Heart left ventricle (tissue), 16 donors: ENCODE data around the gene ASIC3. TPM values are rescaled to one million over a fixed set of nuclear protein-coding genes. Genes with fewer than 3 reads are reported as not detected.
"Not testable (repeated sequence)": the region's sequence is repeated elsewhere in the genome, so short reads cannot be mapped to it uniquely, and the experiment has no call there.

Experiments used
- ATAC-seq, 4 donors: fragments of 200-7000 bp; cut with Tn5 transposase; one replicate each; pipeline ENCODE4 v1.9.1; 2020 to 2022; ENCODE audit warnings: moderate library complexity in 4 of 4, mild to moderate bottlenecking in 3 of 4, moderate number of reproducible peaks in 1 of 4
- DNase-seq, 5 donors: peaks; one replicate each; pipeline ENCODE4 v3.0.0-alpha.2; 2020
- H3K27ac ChIP-seq, 12 donors: fragments of 200-600 bp; sonication (generic) in 4 of 12; one replicate each; pipeline versions ENCODE4 v1.5.0 to v1.8.0; 2016 to 2022; ENCODE audit warnings: mild to moderate bottlenecking in 2 of 12
- H3K27me3 ChIP-seq, 9 donors: fragments of 200-600 bp; sonication (generic) in 2 of 9; one replicate each; pipeline versions ENCODE4 v1.5.1 to v1.8.0; 2016 to 2022; ENCODE audit warnings: mild to moderate bottlenecking in 3 of 9
- H3K36me3 ChIP-seq, 9 donors: fragments of 200-600 bp; sonication (generic) in 2 of 9; one replicate each; pipeline versions ENCODE4 v1.5.0 to v1.8.0; 2018 to 2022; ENCODE audit warnings: mild to moderate bottlenecking in 2 of 9
- H3K4me1 ChIP-seq, 12 donors: fragments of 200-600 bp; sonication (generic) in 4 of 12; one replicate each; pipeline versions ENCODE4 v1.5.0 to v1.8.0; 2016 to 2022; ENCODE audit warnings: mild to moderate bottlenecking in 3 of 12
- H3K4me3 ChIP-seq, 12 donors: fragments of 200-600 bp; sonication (generic) in 4 of 12; one replicate each; pipeline versions ENCODE4 v1.5.0 to v1.8.0; 2017 to 2022; ENCODE audit warnings: mild to moderate bottlenecking in 9 of 12, moderate library complexity in 4 of 12
- H3K9me3 ChIP-seq, 12 donors: fragments of 200-600 bp; sonication (generic) in 4 of 12; one replicate each; pipeline versions ENCODE4 v1.5.0 to v1.8.0; 2016 to 2022; ENCODE audit warnings: mild to moderate bottlenecking in 1 of 12
- POLR2A ChIP-seq, 2 donors: fragments of 450-650 bp; IDR thresholded peaks; one replicate each; pipeline ENCODE4 v1.6.1; 2017; ENCODE audit warnings: antibody characterized with exemption in 2 of 2, mild to moderate bottlenecking in 2 of 2, moderate library complexity in 2 of 2
- WGBS, 4 donors: extraction: QIAGEN DNeasy Blood & Tissue Kit in 2 of 4; methylation state at CpG; one replicate each; pipeline versions ENCODE4 v1.1.5 to v1.1.7; 2013 to 2018; 5-methylcytosine and 5-hydroxymethylcytosine counted together
- intact Hi-C, 10 donors: fragments of 100-400 bp; cut with DNase I; formaldehyde crosslinking; loops; one replicate each; pipeline versions ENCODE4 v1.11.1 to v1.14.2; 2022
- polyA plus RNA-seq, 2 donors: library from polyadenylated mRNA; stranded (reverse); fragments of 200-250 nt; gene quantifications; one replicate each; pipeline ENCODE4 v1.2.3, GENCODE V29; 2013
- total RNA-seq, 9 donors: library from RNA; depleted of rRNA in 2 of 9; stranded (reverse); fragments of >200 nt in 2 of 9; fragmentation: NEBNext Ultra II Directional in 3 of 9; extraction: Animal tissue kit (Norgen Biotek cat#: 25700) in 3 of 9; gene quantifications; one replicate each; pipeline versions ENCODE4 v1.1.0 to v1.2.4, GENCODE V29; 2016 to 2023
- TF ChIP-seq, protein P1 (sequence below), 12 donors: fragments of 200-600 bp; sonication (generic) in 4 of 12; IDR thresholded peaks; one replicate each; pipeline versions ENCODE4 v1.5.0 to v1.8.0; 2018 to 2022; ENCODE audit warnings: antibody characterized with exemption in 12 of 12, mild to moderate bottlenecking in 5 of 12
- donor health status: ischemic (EF 13 %, LVEDD 7.1; RV severe dilation, severe dysfunction).
- donor health status: healthy with polysubstance abuse.
- donor health status: DM: no; HTN: yes; CAD: no.
- donor health status: DM: no; HTN: no; CAD: no.
- donor health status: ischemic (EF 25% LVEDD 6.9; RV normal size, moderate dysfunction).
- donor health status: ischemic (EF 25% LVEDD 5.7; RV mildly dilated, moderate dysfunction).
- donor health status: healthy.
- donor health status: DM: yes; HTN: yes; CAD: no.
- donor health status: ischemic (EF 35%, LVEDD 5.7; RV mildly dilated, moderate dysfunction).
- donor health status: nonischemic (EF 11% LVEDD 7.7; RV severe dilation, severe dysfunction).
- donor health status: DM: yes; HTN: yes; CAD: no.
- donor health status: PGD.
- donor health status: ischemic (EF 29% LVEDD 5.4; RV normal size, mild dysfunction).
- donor health status: nonischemic (EF 23%, LVEDD 6.1; RV moderate dilation, normal function).

ASIC3 gene
- total and polyA plus RNA-seq, 11 donors = 2.7 to 12.9 (median 4.8) TPM

- TF ChIP-seq, protein P1, sequence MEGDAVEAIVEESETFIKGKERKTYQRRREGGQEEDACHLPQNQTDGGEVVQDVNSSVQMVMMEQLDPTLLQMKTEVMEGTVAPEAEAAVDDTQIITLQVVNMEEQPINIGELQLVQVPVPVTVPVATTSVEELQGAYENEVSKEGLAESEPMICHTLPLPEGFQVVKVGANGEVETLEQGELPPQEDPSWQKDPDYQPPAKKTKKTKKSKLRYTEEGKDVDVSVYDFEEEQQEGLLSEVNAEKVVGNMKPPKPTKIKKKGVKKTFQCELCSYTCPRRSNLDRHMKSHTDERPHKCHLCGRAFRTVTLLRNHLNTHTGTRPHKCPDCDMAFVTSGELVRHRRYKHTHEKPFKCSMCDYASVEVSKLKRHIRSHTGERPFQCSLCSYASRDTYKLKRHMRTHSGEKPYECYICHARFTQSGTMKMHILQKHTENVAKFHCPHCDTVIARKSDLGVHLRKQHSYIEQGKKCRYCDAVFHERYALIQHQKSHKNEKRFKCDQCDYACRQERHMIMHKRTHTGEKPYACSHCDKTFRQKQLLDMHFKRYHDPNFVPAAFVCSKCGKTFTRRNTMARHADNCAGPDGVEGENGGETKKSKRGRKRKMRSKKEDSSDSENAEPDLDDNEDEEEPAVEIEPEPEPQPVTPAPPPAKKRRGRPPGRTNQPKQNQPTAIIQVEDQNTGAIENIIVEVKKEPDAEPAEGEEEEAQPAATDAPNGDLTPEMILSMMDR (IDR thresholded peaks at IDR 0.05) = no peak
- no peak for TF ChIP-seq POLR2A (IDR thresholded peaks at IDR 0.05)
- H3K27ac ChIP-seq = peak overlapping the region in 1 of 12 donors; percentile 42
- intact Hi-C loops = no loop called here
- DNase-seq (no peak), ATAC-seq (no peak)
- peaks cover 0 to 80% (median 39%) of the 10 kb centered on the region in 12 donors for H3K4me1 ChIP-seq
- H3K4me3 ChIP-seq = peak overlapping the region in 1 of 12 donors; percentile 1
- no peaks in the 10 kb centered on the region for H3K9me3 ChIP-seq
- WGBS, 4 donors = 38 to 56% (median 45%) methylated on average over 15 to 18 of the region's 18 CpGs
- H3K36me3 ChIP-seq = peaks cover 0 to 9% (median 2%) of the 10 kb centered on the region in 9 donors
- H3K27me3 ChIP-seq = peaks cover 0 to 16% (median 0%) of the 10 kb centered on the region in 9 donors
These were observed 37.8 kb upstream of the ASIC3 start for GRCh38 chr7:151010307-151011096.

- Histone ChIP-seq H3K4me3 (no peak overlapping the region), H3K9me3 (no peaks in the 10 kb centered on the region), H3K27me3 (peaks cover 0 to 16% (median 0%) of the 10 kb centered on the region in 9 donors), H3K4me1 (peaks cover 0 to 80% (median 39%) of the 10 kb centered on the region in 12 donors), H3K36me3 (peaks cover 0 to 6% (median 0%) of the 10 kb centered on the region in 9 donors), H3K27ac (peak overlapping the region in 1 of 12 donors; percentile 42)
- TF ChIP-seq POLR2A (IDR thresholded peaks at IDR 0.05) = no peak
- TF ChIP-seq, protein P1 (IDR thresholded peaks at IDR 0.05) = no peak
- ATAC-seq = no peak
- WGBS, 4 donors = 60 to 93% (median 82%) methylated on average over 1 of the region's 1 CpG
- DNase-seq = no peak
- intact Hi-C loops = no loop called here
These were observed 37.3 kb upstream of the ASIC3 start for GRCh38 chr7:151011097-151011409.

- H3K27ac ChIP-seq, ATAC-seq, H3K36me3 ChIP-seq, DNase-seq, H3K4me3 ChIP-seq, H3K9me3 ChIP-seq: not testable (repeated sequence)
- H3K27me3 ChIP-seq = peaks cover 0 to 17% (median 0%) of the 10 kb centered on the region in 9 donors
- intact Hi-C loops = loop anchor here in 1 of 10 donors (2.0 kb wide), 1 partner anchor 99 kb away; no protein-coding TSS in a partner anchor
- WGBS, 4 donors = 86 to 94% (median 89%) methylated on average over 12 of the region's 12 CpGs
- peaks cover 0 to 79% (median 37%) of the 10 kb centered on the region in 12 donors for H3K4me1 ChIP-seq
These were observed 36.7 kb upstream of the ASIC3 start for GRCh38 chr7:151011616-151012015.

DNA sequence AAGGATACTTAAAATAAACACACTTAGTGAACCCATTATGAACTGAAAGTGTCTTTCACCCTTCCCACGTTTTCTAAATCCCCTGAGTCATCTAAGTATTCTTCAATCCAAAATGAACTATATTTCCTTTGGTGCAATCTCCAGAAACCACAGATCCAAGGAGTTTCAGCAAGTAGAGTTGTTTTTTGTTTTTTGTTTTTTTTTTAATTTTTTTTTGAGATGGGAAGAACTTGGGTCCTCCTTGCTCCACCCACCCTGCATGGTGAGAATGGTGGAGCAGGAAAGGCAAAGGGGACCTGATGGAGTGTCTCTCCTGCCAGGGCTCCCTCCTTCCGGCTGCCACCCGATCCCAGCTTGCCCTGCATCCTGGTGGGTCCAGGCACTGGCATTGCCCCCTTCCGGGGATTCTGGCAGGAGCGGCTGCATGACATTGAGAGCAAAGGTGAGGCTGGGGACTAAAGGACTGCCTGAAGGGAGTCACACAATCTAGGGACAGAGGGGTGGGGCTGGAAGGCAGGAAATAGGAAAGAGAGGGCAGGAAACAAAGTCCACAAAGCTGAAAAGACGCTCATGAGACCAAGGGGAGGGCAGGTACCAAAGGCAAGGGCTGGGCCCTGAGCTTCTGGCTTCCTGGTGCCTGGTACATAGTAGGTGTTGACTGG lies 36.2 kb upstream of the ASIC3 start:
- no peak overlapping the region for H3K4me3 ChIP-seq
- H3K27ac ChIP-seq = peak overlapping the region in 2 of 12 donors; percentile 13 to 29
- ATAC-seq = no peak
- peaks cover 0 to 22% (median 0%) of the 10 kb centered on the region in 9 donors for H3K27me3 ChIP-seq
- intact Hi-C loops = loop anchor here in 1 of 10 donors (2.0 kb wide), 1 partner anchor 99 kb away; no protein-coding TSS in a partner anchor
- peaks cover 0 to 73% (median 31%) of the 10 kb centered on the region in 12 donors for H3K4me1 ChIP-seq
- peaks cover 0 to 6% (median 0%) of the 10 kb centered on the region in 9 donors for H3K36me3 ChIP-seq
- WGBS, 4 donors = 65 to 75% (median 72%) methylated on average over 6 of the region's 6 CpGs
- TF ChIP-seq, protein P1 (IDR thresholded peaks at IDR 0.05) = no peak
- no peak for TF ChIP-seq POLR2A (IDR thresholded peaks at IDR 0.05)
- no peaks in the 10 kb centered on the region for H3K9me3 ChIP-seq
- no peak for DNase-seq
